Stimulated activated CD8-positive, alpha-beta memory T cell treated with anti-CD3 and anti-CD28 coated beads, Interleukin-4, amount 100 ng/mL, for 4 hours (primary cell): ENCODE data around the gene GPC6.

Experiments used
- DNase-seq, 2 donors: peaks; one replicate each; pipeline ENCODE4 v3.0.0-alpha.2; 2020; ENCODE audit warnings: low read depth in 2 of 2, low spot score in 1 of 2

GPC6 gene

DNA sequence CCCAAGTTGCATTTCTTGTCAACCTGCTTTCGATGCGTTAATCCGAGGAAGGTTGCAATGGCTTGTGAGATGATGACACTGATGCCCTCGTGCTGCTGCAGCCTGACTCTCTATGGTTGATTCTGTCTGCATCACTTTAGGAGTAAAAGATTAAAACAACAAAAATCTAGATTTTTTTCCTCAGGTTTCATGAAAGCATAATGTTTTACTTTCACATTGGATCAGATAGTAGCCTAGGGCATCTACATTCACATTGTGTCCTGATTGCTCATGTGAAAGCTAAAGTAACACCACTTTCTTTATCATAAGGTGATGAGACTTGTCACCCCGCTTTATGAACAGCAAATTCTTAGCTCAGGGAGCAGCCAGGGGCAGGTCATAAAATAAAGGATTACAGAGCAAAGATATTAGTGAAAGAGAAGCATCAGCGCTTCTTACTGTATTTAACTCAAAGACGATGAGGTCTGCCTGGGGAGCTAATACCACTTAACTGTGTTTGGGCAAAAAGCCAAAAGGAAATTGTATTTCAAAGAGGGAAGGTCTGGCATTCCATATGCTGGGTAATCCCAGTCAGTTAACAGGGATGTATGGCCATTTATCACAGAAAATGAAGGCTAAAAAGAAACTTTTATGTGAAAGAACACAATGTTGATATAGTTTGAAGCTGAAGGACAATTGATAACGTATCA is 270.5 kb downstream of the GPC6 start:
- DNase-seq: no peak

DNA sequence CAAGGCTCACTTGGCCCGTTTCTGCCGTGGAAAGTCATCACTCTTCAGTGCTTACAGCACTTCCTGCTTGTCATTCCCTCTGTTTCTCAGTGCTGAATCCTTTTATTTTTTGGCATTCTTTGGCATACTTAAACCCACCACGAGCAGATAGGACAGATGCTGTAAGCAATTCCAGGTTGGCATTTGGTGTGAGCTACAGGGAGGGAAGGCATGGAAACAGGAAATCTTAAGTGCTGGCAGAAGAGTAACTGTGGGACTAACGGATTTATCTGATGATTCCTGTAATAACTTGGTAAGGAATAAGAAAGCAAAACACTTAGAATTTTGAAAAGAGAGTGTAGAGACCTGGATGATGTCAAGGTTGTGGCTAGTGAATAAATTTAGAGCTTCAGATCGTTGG is 273.4 kb downstream of the GPC6 start:
- DNase-seq: no peak

DNA sequence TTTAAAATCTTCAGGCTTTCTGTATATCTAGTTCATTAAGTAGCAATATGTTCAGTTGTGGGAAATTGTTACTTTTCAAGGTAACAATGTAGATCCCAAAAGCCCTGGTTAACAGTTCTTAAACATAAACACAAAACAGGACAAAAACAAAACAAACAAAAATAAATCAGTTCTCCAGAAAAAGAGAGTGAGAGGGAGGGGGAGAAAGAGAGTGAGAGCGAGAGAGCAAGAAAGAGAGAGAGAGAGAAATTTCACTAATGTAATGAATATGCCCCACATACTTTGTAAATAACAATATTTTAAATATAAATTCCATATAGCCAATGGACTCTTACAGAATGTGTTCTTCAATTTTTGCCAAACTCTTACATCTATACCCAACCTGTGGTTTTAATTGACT is 275.5 kb downstream of the GPC6 start:
- no peak for DNase-seq

DNA sequence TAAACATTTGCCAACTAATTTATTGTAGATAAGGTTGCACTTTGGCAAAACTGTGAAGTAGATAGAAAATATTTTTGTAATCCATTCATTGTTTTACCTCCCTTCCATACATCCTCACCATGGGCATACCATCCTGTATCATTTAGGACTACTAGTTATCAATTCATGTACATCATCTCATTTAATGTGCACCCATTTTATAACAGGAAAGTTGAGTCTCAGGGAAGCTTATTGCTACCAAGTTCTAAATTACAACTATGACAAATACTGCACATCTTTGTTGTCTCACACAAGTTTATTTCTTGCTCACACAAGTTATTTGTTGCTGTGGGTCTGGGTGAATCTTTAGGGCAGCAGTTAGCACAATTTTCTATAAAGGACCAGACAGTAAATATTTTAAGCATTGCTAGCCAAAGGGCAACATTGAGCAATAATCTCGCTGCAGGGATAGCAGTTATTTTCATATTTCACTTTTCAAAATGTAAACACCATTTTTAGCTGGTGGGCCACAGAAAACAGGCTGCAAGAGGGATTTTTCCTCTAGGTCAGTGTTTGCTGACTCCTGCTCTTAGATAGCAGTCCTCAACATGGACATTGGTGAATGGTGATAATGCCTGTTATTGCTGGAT is 276.5 kb downstream of the GPC6 start:
- DNase-seq: no peak

DNA sequence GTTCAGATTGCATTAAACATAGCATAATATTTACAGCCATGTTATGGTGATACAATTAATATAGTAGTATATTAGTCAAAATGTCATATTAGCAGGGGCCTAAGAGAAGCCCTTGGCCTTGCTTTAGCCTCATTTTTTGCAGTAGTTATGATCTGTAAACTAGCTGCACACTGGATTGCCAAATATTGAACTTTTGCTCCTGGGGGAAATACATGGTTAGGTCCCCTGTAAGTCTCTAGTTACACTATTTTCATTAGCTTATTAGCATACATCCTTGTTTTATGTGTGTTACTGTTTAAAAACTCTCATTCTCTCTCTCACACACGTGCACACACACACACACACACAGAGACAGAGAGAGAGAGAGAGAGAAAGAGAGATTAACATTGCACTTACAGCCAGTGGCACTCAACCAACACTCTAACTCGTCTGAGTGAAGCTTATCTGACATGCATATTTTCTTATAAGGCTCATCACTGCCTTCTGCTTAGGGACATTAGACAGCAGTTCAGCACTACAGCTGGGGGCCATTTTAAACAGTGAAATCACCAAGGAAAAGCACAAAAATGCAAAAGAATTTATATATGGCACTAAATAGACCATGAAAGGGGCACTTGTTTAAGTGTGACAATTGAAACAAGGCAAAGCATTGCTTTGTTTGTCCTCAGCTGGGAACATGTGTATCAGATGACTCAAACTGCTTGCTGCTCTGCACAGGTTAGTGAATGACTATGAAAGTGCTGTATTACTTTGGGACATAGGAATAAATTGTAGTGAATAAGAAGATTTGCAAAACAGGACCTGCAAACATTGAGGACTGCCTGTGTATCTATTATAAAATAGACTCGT is 278.7 kb downstream of the GPC6 start:
- DNase-seq: no peak

DNA sequence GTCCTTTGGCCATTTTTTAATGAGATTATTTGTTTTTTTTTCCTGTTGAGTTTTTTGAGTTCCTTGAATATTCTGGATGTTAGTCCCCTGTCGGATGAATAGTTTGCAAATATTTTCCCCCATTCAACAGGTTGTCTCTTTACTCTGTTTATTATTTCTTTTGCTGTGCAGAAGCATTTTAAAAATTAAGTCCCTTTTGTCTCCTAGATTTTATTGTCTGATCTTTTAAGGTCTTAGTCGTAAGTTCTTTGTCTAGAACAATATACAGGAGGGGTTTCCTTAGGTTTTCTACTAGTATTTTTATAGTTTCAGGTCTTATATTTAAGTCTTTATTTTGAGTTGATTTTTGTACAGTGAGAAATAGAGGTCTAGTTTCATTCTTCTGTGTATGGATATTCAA is 284.4 kb downstream of the GPC6 start:
- no peak for DNase-seq

DNA sequence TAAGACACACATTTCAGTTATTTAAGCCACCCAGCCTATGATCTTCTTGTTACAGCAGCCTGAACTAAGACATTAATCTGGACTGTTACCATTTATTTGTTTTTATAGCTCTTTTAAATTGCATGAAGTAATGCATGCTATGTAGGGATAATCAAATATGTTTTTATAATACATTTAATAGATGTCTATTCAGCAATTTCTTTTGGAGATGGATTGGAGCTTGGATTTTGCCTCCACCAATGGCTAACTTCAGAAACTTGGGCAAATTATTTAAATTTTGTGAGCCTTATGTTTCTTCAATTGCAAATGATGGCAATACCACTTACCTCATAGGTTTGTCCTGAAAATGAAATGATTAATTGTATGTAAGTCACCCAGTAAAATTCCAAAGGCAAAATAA is 288.7 kb downstream of the GPC6 start:
- DNase-seq: no peak

DNA sequence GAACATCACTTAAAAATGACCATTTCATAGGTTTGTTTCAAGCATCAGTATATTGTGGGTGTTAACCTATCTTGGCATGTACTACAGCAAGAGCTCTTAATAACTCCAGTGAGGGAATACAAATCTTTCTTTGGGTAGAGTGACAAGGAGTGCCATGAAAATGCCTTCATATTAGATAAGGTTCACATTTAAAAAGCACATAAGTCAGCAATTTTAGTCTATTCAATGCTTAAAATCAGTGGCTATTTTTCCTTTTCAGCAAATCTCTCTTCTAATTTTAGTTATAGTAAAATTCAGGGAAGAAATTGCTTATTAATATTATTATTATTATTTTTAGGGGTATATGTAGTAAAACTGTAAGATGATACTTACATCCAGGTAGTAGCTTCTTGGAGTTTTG is 291.1 kb downstream of the GPC6 start:
- DNase-seq: no peak

DNA sequence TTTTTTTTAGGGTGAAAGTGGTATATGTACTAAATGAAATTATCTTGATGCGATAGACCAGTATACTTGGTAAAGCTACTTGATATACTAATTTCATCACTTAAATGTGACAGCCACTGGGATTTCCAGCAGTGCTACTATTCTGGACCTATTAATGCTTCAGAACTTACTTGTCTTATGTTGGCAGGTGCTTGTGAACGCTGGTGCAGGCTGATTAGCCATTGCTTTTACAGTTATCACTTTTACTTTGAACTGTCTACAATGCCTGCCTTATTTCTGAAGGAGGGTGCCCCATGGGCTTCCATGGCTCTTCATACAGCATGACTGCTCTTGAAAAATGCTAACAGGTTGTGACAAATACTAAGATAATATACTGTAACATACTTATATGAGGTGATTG is 294.7 kb downstream of the GPC6 start:
- DNase-seq: no peak

DNA sequence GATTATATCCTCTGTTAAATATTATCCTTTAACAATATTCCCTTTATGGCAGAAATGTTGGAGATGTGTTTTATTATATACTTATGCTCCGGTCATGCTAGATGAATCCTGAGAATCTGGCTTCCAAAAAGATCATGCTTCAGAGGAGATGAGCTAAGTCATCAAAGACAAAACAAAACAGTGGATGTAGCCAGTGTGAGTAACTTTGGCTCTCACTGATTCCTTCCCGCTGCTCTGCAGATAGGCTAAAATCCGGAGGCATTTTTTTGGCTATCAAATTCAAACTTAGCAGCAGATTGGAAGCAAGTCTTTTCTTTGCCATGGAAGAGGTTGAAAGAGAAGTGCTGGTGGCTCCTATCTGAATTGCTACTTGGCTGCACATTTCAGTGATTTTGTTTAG is 295.9 kb downstream of the GPC6 start:
- no peak for DNase-seq

DNA sequence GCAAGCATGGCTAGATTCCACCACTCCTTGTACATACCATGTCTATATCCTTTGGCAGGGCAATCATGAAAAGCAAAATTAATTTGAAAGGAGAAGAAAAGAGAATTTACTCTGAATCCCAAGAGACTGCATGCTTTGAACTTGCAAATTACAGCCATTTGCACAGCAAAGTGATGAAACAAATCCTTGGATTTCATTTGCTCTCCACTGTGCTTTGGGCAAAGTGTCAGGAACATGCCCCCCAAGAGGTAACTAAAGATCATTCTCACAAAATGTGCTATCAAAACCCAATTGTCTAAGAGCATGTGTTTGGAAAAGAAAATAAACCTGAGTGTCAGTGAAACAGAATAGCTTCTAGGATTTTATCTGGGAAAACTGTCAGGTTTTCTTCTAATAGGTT is 298.5 kb downstream of the GPC6 start:
- DNase-seq: no peak

DNA sequence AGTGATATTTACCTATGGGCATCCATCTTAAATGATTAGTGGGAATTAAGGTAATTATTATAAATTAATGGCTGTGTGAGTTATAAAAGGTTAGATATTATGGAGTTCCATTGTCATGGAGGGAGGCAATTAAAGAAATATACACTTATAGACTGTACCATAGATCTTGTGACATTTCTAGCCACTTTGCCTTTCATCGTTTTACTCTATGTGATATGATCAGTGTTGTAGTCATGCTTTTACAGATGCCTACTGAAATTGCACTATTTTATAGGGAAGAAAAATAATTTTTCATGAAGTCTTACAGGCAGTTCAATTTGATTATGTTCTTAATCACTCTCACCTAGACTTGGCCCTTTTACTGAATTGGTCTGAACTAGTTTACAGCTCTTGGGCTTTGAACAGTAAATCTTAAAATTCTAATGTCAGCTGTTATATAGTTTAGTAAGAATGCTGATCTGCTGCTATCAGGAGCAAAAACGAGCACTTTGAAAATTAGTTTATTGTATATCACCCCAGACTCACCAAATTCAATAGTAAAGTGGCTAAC is 301.2 kb downstream of the GPC6 start:
- DNase-seq: no peak

DNA sequence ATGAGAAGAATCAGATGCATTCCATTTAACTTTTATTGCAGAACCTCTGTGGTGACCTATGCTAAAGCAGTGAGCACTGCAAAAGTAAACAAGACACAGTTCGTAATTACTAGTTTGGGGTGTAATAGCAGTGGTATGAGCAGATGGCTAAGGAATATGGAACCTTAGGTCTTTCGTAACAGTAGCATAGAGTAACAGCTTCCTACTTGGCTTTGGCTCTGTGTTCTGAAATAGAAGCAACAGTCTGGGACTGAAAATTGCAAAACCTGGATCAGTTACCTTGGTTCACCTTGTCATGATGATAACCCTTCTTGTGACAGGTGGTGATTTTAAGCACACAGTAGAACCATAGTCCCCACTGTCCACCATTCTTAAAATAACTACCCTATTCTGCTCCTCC is 303.4 kb downstream of the GPC6 start:
- no peak for DNase-seq

DNA sequence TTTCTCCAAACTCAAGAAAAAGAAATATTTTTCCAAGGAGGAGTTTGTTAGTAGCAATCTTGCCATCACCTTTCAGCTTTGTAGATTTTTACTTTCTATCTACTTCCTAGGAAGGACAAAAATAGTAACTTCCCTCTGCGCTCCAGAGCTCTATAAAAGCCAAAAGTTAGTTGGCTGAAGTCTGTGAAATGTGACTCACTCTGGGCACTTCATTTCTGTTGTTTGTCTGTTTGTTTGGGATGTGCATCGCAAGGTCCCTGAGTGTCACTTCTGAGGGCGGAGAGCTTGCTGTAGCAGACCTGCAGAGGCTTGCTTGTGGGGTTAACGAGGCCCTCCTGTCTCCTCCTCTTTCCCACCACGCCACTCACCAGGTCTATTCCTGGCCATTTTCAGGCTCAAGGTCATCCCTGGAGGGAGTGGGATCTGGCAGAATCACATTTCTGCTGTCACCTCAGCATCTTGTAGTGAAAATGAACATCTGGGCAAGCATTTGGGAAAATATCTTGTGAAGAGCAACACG is 307.6 kb downstream of the GPC6 start:
- no peak for DNase-seq

DNA sequence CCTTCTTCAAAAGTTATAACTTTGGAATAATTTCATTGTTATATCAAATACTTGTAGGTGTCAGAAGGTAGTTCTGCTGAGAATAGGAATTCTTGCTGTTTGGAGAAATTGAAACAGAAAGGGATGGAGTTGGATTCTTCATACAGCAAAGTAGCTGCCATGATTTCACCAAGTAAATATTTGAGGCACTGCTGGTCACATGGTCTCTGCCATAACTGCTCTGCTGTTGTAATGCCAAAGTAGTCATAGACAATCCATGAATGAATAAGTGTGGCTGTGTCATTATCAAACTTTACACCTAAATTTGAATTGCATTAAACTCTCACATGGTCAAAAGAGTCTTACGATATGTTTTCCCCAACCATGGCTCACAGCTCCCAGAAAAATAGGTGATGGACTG is 308.6 kb downstream of the GPC6 start:
- DNase-seq: no peak

DNA sequence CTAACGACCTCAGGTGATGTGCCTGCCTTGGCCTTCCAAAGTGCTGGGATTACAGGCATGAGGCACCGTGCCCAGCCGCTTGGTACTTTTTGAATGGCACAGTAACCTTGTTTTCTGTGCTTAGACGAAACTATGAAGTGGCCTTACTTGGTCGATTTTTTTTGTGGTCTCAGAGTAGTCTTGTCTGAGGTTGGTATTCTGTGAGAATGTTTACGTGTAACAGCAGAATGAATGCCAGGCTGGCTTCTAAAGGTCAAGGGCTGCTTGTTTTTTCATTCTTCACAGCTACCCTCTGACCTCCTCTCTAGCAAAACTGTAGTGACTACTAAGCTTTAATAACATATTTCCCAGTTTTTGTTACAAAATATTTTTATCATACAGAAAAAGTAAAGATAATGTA is 313.3 kb downstream of the GPC6 start:
- no peak for DNase-seq

DNA sequence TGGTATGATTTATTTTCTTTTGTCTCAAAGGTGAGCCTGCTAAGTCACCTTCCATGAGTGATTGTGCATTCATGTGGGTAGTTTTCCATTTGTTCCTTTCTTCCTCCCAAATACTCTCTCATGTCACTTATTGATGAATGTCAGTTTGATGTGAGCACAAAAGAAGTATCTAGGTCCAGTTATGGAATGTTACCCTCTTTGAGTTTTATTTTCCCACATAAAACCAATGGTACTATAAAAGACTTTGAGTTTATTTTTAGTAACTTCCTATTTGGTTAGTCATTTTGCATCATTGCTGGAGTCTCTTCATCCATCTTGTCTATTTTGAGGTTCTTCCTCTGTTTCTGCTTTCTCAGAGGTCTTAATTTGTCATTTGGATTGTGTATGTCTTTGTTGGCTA is 321.3 kb downstream of the GPC6 start:
- no peak for DNase-seq

DNA sequence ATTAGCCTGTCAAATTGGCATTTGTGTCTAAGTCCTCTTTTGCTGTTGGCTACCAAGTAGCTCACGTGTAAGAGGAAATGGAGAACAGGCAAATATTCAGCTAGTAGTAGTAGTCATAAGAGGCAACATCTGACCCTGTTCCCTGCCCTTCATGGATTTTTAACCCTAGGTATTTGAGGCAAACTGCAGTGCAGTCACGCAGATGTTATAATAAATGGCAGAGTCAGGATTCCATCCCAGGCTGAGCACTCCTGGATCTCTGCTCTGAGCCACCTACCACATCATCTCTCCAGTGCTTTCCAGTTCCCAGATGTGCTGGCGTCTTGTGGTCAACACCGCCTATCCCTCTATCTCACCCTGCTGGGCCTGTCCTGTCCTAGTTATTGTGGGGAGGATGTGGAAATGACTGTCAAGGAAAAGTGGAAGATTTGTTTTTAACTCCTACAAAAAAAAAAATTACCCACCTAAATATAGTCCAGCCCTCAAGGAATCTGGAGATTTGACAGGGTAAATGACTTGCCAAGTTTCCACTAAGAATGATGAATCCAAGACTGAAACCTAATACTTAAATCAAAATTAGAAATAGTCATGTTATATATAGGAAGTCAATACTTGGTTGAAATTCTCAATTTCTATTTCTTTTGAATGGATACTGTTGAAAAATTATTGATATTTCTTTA is 322.9 kb downstream of the GPC6 start:
- no peak for DNase-seq

DNA sequence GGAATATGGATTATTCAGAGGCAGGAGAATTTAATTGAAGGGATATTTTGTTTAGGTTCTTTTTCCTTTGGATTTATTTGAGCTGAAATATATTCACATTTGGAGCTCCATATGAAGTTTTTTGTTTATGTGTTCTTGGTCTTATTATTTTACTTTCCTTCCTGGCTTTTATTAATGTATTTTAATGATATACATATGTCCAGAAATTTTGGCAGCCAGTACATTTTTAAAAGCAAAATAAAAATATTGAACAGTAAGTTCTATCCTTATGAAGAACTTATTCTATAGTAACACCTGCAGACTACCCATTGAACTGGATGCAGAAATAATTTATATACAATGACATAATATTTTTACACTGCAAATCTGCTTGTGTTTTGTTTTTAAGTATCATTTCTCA is 323.6 kb downstream of the GPC6 start:
- no peak for DNase-seq

DNA sequence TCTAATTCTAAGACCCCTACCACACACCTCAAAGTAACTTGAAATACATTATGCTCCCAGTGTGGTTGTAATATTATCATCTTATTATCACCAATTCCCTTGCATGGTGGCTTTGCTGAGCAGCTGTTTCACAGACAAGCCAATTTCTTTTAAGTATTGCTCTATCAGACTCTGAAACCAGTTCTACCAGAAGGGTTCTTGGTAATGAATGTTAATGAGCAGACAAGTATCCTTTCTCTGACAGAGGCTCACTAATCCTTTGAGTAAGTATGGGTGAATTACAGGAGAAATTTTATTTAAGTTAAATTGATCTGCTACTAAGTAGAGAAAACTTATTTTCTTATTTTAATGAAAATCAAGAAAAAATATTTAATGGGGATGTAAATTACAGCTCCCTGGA is 326.0 kb downstream of the GPC6 start:
- no peak for DNase-seq

DNA sequence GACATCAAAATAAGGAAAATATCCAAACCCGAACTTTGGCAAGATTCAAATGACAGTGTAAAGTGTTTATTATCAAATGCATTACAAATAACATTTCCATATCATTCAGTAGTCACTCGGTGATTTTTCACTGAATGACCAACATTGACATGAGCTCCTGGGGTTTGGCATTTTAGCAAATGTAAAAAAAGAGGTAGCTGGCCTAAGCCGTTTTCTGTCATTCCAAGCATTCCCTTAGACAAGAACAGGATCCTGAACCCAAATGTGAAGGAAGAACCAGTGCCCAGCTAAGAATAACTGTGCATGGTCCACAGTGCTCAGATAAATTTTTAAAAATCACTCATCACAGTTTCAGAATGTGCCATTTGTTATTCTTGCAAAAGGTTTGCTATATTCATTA is 327.9 kb downstream of the GPC6 start:
- DNase-seq: no peak
